HEK293T (cell line): ENCODE measurements around the gene FA2H.

ENCODE experiments used
- ELF4 ChIP-seq: fragments of 450-650 bp; IDR thresholded peaks from 2 replicates; pipeline ENCODE4 v1.6.1; 2017; ENCODE audit warnings: antibody characterized with exemption
- SUZ12 ChIP-seq: fragments of 450-650 bp; IDR thresholded peaks from 2 replicates; pipeline ENCODE4 v1.6.1; 2016; ENCODE audit warnings: mild to moderate bottlenecking

DNA sequence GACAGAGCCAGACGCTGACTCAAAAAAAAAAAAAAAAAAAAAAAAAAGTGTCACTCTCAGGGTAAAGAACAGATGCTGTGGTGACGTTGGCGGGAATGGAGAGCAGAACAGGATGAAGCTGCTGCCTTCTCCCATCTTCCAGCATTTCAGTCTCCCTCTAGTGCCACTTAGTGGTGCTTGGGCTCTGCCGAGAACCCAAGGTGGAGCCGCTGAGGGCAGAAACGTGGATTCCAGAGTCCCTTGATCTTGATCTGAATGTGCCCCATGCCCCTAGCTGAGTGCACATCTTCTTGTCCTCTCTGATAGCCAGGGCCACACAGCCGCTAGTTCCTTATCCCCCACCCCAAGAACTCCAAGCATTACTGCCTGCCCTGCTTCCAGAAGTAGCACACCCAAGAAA lies 43.2 kb upstream of the FA2H start:
- TF ChIP-seq ELF4 (no peak), SUZ12 (no peak)
